WI38 (cell line): Measurements from ENCODE around the gene ZDHHC13.
"Not testable (repeated sequence)": the region's sequence is repeated elsewhere in the genome, so short reads cannot be mapped to it uniquely, and the experiment has no call there.

Experiments used
- H3K4me3 ChIP-seq: 2 replicates; pipeline ENCODE4 v1.5.1; 2011; ENCODE audit warnings: low read depth, mild to moderate bottlenecking, control low read depth, low read length
- TF ChIP-seq, protein P1 (sequence below): IDR thresholded peaks from 2 replicates; pipeline ENCODE4 v1.5.1; 2012; ENCODE audit warnings: low read depth, mild to moderate bottlenecking, control low read depth, low read length

The ZDHHC13 gene

DNA sequence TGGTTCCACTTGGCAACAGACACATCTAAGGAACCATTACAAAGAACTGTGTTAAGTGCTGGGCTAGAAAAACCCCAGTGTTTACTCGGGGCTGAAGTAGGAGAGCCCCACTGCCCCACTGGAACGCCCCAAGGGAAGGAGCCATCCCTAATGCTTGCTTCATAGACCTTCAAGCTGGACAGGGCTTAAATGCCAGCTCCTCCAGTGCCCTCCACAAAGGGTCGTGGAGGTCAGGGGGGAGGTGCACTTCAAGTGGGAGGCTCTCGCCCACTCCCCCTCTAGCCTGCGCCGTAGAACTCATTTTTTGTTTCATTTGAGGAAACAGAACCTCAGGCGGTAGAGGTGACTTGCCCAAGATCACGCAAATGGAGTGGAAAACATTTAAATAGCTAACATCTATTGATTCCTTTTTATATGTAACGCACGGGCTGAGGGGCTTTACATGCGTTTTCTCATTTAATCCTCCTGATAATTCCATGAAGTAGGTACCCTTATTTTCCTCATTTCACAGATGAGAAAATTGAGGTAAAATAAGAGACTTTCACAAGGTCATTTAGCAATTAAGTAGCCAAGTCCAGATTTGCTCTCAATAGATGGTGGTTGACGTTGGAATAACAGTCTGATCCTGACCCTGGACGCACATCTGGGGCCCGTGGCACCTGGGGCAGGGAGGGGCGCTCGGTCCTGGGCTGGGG, 545 bp upstream of the ZDHHC13 start:
- peak overlapping the region; percentile 89 for H3K4me3 ChIP-seq
- TF ChIP-seq, protein P1, sequence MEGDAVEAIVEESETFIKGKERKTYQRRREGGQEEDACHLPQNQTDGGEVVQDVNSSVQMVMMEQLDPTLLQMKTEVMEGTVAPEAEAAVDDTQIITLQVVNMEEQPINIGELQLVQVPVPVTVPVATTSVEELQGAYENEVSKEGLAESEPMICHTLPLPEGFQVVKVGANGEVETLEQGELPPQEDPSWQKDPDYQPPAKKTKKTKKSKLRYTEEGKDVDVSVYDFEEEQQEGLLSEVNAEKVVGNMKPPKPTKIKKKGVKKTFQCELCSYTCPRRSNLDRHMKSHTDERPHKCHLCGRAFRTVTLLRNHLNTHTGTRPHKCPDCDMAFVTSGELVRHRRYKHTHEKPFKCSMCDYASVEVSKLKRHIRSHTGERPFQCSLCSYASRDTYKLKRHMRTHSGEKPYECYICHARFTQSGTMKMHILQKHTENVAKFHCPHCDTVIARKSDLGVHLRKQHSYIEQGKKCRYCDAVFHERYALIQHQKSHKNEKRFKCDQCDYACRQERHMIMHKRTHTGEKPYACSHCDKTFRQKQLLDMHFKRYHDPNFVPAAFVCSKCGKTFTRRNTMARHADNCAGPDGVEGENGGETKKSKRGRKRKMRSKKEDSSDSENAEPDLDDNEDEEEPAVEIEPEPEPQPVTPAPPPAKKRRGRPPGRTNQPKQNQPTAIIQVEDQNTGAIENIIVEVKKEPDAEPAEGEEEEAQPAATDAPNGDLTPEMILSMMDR = no peak

- TF ChIP-seq, protein P1 = no peak
- peak overlapping the region; percentile 89 for H3K4me3 ChIP-seq
These were observed 761 bp downstream of the ZDHHC13 start for GRCh38 chr11:19117760-19118097.

DNA sequence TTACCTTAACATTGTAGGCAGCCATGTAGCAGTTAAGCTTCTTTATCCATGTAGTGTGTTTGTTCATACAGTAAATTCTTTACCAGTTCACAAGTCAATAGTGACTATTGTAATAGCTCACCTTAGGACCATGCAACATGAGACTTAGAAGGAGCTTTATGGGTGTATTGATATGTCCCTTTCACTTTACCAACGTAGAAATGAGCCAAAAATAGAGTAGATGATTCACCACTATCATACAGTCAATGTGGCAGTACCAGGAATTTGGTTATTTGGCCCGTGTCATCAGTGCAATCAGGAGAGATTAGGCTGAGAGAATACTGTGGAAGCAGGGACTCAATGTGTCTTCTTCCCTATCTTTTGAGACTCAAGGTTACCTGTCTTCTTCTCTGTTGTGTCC, 4.7 kb downstream of the ZDHHC13 start:
- TF ChIP-seq, protein P1 = no peak
- no peak overlapping the region for H3K4me3 ChIP-seq

GRCh38 chr11:19122960-19123615, 6.1 kb downstream of the ZDHHC13 start:
- TF ChIP-seq, protein P1 = no peak
- no peak overlapping the region for H3K4me3 ChIP-seq

GRCh38 chr11:19126562-19127325, 9.8 kb downstream of the ZDHHC13 start:
- H3K4me3 ChIP-seq = not testable (repeated sequence)

DNA sequence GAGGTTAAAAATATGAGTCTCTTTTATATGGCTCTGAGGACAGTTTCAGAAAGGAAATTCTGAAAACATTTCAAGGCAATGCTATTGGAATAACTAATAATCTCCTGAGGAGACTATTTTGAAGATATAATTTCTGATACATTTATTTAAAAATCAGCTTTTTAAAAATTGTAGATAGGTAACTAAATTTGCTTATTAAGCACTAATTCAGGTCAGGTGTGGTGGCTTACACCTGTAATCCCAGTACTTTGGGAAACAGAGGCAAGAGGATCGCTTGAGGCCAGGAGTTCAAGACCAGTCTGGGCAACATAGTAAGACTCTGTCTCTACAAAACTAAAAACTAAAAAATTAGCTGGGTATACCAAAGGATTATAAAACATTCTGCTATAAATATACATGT, 17.0 kb downstream of the ZDHHC13 start:
- TF ChIP-seq, protein P1 = no peak
- H3K4me3 ChIP-seq = no peak overlapping the region

GRCh38 chr11:19136884-19137283, 19.9 kb downstream of the ZDHHC13 start:
- not testable (repeated sequence) for H3K4me3 ChIP-seq

- H3K4me3 ChIP-seq = no peak overlapping the region
- TF ChIP-seq, protein P1 = no peak
These were observed 28.4 kb downstream of the ZDHHC13 start for GRCh38 chr11:19145319-19145718.
